ENCODE measurements around the gene UNC45A. TPM values are rescaled to one million over a fixed set of nuclear protein-coding genes. Genes with fewer than 3 reads are reported as not detected.

The UNC45A gene
- total and polyA plus RNA-seq, 2 of the 13 experiments (the other 11 are each of a cell fraction or from before 2014, with no cell fraction given) = 33.8 to 39.7 TPM

GRCh38 chr15:90901175-90902039 lies 33.7 kb upstream of the UNC45A start:
- peak overlapping the region; percentile 77 for H2AFZ ChIP-seq (ENCODE audit: low read length)
- in situ Hi-C loops (cut with HindIII; ENCODE audit: extremely low pct_ligation_motif_present, low pct_unique_long_range_greater_than_20kb) (no loop called here), intact Hi-C loops (cut with micrococcal nuclease; ENCODE audit: unreplicated experiment) (loop anchor here (1.0 kb wide), 1 partner anchor 33 kb away; no protein-coding TSS in a partner anchor)
- BruUV-seq (replicated peaks) = no TSS peak
- H3K27ac ChIP-seq (ENCODE audit: extremely low read length, insufficient read depth, low read length) = no peak overlapping the region
- TF ChIP-seq ZNF503 (CRISPR knock-in tag; IDR thresholded peaks at IDR 0.05) (no peak), ESRRA (CRISPR knock-in tag; IDR thresholded peaks at IDR 0.05; ENCODE audit: low read depth) (no peak), ZBTB49 (CRISPR knock-in tag; IDR thresholded peaks at IDR 0.05; ENCODE audit: borderline replicate concordance) (no peak), SATB2 (CRISPR knock-in tag; IDR thresholded peaks at IDR 0.05) (no peak), E2F5 (CRISPR knock-in tag; conservative IDR thresholded peaks at IDR 0.05) (no peak), ATF3 (CRISPR knock-in tag; IDR thresholded peaks at IDR 0.05) (no peak), BRD4 (CRISPR knock-in tag; IDR thresholded peaks at IDR 0.05) (no peak), ASH2L (IDR thresholded peaks at IDR 0.05; ENCODE audit: insufficient read length, low read depth, low read length) (no peak), ZNF720 (CRISPR knock-in tag; IDR thresholded peaks at IDR 0.05) (no peak), ZNF431 (CRISPR knock-in tag; IDR thresholded peaks at IDR 0.05; ENCODE audit: borderline replicate concordance, low read depth) (no peak), ZNF709 (CRISPR knock-in tag; IDR thresholded peaks at IDR 0.05) (no peak), ZNF724P (CRISPR knock-in tag; IDR thresholded peaks at IDR 0.05; ENCODE audit: borderline replicate concordance) (no peak), MYPOP (CRISPR knock-in tag; IDR thresholded peaks at IDR 0.05) (no peak), SMAD9 (CRISPR knock-in tag; IDR thresholded peaks at IDR 0.05) (no peak), JDP2 (CRISPR knock-in tag; IDR thresholded peaks at IDR 0.05; ENCODE audit: borderline replicate concordance) (no peak), SP5 (CRISPR knock-in tag; IDR thresholded peaks at IDR 0.05; ENCODE audit: borderline replicate concordance, low read depth) (no peak), SOX5 (CRISPR knock-in tag; IDR thresholded peaks at IDR 0.05; ENCODE audit: borderline replicate concordance) (no peak)
- H3K4me1 ChIP-seq (ENCODE audit: insufficient read depth, low read length) = peaks cover 20% of the 10 kb centered on the region
- H3K27me3 ChIP-seq (ENCODE audit: control insufficient read depth in 1 of 2, insufficient read depth in 2 of 2, low read length in 2 of 2) = peaks cover 0 to 1% of the 10 kb centered on the region in 2 experiments; a peak in 1 of 5 replicates
- no peaks in the 10 kb centered on the region for H3K79me2 ChIP-seq (ENCODE audit: insufficient read depth, low read length)
- ChIA-PET CTCF (ENCODE audit: low intra/inter-chr PET ratio, low total read pairs) (interaction anchor here (0.7 to 1.9 kb wide), 2 partner anchors 30 to 33 kb away, joined by 3 to 5 read pairs; partner anchors contain the start of gene UNC45A), POLR2A (interaction anchor here (0.6 to 4.4 kb wide), 5 partner anchors 8 to 57 kb away, joined by 3 to 45 read pairs (median 16); partner anchors contain the start of genes HDDC3 and UNC45A)
- H4K20me1 ChIP-seq (ENCODE audit: insufficient read depth, low read length) = no peaks in the 10 kb centered on the region
- DNase-seq (ENCODE audit: low spot score) = no peak
- no peak for FAIRE-seq
- peak overlapping the region in 2 of 3 experiments; percentile 81 to 89; a peak in 5 of 6 replicates for H3K4me3 ChIP-seq (replicated peaks in 1 of 3; ENCODE audit: insufficient read depth in 1 of 3, low read depth in 2 of 3, low read length in 3 of 3)
- peak overlapping the region; percentile 77; the same call in 1 of the 2 replicates for H3K9ac ChIP-seq (ENCODE audit: insufficient read depth, low read depth, low read length)
- H3K36me3 ChIP-seq (replicated peaks in 1 of 2; ENCODE audit: control insufficient read depth in 1 of 2, insufficient read depth in 2 of 2, low read length in 2 of 2) = peaks cover 5 to 13% of the 10 kb centered on the region in 2 experiments; a peak in 4 of 5 replicates
- peak overlapping the region; percentile 83 for H3K4me2 ChIP-seq (ENCODE audit: low read depth, low read length)
- no peaks in the 10 kb centered on the region for H3K9me3 ChIP-seq (ENCODE audit: low read length)
- 31% methylated on average over 14 of the region's 14 CpGs for WGBS (ENCODE audit: low lambda C conversion rate)
- no peak for ATAC-seq

Measured in HepG2 (cell line).